ENCODE data around the gene C1orf198. TPM values are rescaled to one million over a fixed set of nuclear protein-coding genes. Genes with fewer than 3 reads are reported as not detected.

The C1orf198 gene
- total RNA-seq, 1 donor from 2014 or later, result 16.3 TPM

DNA sequence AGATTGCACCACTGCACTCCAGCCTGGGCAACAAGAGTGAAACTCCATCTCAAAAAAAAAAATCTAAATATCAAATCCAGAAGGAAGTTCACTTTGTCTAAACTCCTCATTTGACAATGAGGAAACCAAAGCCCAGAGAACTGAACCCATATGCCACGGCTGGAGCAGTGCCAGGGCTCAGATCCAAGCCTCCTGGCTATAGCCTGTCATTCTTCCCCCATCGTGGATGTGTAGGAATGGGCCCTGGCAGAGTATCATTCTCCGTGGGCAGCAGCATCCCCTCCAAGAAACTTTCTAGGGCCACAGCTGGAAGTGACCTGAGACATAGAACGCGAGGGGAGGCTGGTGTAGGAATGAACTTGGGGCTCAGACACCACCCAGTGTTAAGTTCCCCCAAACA lies 73.9 kb downstream of the C1orf198 start:
- DNase-seq (ENCODE audit: low spot score in 2 of 2) (no peak), FAIRE-seq (no peak)

DNA sequence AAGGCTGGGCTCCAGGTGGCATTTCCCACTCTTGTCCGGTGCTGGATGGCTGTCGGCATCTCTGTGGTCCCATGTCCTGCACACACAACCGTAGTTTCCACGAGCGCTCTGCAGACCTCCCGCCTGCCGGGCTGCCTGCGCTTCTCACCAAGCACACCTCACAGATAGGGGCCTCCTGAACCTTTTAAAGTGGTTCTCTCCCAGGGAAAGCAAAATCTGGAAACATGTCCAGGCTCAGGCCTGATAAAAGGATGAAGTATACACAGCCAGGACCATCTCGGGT lies 74.9 kb downstream of the C1orf198 start:
- DNase-seq (ENCODE audit: low spot score in 2 of 2), result no peak
- FAIRE-seq, result no peak

DNA sequence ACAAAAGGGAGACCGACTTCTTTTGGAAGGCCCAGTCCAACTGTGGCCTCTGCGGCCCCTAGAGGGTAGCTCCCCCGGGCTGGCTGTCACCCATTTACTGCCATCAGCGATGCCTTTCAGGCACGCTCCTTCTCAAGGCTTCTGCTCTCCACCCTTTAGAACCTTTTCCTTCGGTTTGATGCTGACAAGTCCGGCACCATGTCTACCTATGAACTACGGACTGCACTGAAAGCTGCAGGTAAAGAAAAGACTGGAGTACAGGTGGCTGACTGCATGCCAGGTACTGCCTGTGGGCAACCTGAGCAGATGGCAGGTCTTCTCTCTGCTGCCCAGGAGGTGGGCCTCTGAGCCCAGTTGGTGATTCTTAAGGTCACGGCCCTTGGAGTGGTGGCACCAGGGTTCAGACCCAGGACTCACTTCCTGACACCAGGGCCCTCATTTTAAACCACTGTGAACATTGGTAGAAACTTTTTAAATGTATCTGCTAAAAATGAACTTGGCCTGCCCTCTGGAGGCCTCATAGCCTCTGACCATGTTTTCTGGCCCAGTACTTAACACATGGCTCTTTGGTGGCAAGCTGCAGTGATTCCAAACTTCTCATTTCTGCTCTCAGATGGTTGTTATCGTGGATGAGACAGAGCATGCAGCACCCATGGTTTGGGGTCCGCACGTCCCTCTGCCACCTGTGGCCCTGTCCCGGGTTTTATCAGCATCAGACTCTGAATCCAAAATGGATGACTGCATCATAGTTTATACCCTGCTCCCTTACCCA lies 75.4 kb downstream of the C1orf198 start:
- no peak for FAIRE-seq
- DNase-seq (ENCODE audit: low spot score in 2 of 2), result no peak

DNA sequence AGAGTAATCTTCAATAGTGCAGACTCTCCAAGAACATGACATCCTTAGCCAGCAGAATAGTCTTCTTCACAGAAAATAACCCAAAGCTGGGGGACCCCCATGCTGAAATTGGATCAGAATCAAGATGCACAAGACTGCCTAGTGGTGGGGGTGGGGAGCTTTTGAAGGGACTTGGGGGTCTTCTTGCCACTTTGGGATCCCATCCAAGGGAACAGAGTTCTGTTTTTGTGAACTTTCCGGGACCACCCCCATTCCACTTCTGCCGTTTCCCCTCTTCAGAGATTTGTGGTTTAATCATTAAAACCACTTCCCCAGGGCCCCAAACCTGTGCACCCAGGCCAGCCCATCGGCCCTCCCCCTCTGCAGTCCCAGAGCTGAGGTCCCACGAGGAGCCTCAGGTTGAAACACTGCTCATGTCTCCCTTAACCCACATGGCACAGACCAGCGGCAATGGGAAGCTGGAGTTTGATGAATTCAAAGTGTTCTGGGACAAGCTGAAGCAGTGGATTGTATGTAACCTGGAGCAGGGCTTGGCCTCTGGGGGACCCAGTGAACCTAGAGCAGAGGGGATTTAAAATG lies 76.2 kb downstream of the C1orf198 start:
- FAIRE-seq (no peak), DNase-seq (ENCODE audit: low spot score in 2 of 2) (no peak)

DNA sequence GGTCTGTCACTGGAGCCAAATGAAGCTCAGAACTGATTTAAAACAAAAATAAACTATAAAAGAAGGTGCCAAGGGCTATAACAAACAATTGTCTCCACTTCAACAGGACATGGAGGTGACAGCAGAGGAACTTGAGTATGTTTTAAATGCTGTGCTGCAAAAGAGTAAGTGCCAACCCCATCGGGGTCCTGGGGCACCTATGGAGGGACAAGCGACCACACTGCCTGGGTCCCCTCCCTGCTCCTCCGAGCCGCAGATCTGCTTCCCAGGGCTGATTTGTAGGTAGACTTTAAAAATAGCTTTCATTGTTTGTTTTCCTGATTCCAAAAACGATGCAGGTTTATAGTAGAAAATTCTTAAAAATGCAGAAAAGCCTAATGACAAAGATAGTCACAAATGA lies 78.3 kb downstream of the C1orf198 start:
- no peak for DNase-seq (ENCODE audit: low spot score in 2 of 2)
- no peak for FAIRE-seq

DNA sequence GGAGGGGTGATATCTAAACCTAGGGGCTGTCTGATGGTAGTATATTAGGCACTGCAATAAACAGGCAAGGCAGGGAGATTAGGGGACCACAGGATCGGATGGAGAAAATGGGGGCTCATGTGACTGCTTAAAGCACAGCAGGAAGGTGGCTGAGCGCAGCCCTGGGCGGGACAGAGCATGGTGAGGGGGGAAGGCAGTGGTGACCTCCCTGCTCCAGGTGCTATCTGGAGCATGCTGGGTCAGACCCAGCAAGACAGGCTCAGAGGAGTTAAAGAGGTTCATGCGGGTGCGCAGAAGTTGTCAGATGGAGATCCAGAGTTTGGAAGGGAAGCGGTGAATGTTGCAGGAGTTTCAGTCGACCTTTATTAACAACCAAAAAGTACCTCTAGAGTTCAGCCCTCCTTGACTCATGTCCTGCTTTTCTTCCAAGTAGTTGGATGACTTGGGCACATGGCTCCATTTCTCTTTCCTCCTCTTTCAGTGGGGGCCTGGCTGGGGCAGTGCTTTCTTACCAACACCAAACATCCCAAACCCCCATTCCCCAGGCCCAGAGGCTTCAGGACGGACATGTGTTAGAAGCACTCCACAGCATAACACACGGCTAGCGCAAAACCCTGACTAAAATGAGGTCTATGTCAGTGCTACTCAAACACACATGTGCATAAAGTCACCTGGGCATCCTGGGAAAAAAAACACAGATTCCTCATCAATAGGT lies 79.6 kb downstream of the C1orf198 start:
- FAIRE-seq (no peak), DNase-seq (ENCODE audit: low spot score in 2 of 2) (no peak)

DNA sequence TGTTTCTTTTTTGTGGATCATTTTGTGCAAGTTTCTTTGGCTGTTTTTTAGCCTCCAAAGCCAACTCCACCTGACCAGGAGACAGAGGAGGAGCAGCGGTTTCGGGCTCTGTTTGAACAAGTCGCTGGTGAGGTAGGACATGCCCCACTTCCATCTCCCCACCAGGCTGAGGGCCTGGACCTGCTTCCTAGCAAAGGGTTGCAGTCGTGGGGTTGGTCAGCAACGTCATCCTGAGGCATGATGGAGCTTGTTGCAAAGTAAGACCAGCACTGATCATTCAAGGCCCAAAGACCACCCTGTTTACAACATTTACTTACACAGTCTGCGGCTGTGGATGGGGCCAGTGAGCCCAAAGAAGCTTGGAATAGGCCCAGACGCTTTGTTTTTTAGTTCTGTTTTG lies 80.8 kb downstream of the C1orf198 start:
- FAIRE-seq (no peak), DNase-seq (ENCODE audit: low spot score in 2 of 2) (no peak)

Small RNA genes within 50 kb of the gene (small RNA-seq; reads per million reads assigned to genes)
- gene RN7SL837P (not detected), gene RNA5SP79 (not detected)

Other genes with a start within 250 kb of the C1orf198 start
- 34.6 TPM for gene COG2, start 226.0 kb downstream of the C1orf198 start, total RNA-seq
- gene AGT, start 154.4 kb downstream of the C1orf198 start, total RNA-seq, result 4.1 TPM
- under 0.01 TPM for gene CAPN9, start 121.1 kb downstream of the C1orf198 start, total RNA-seq
- 64.8 TPM for gene TTC13, start 110.3 kb upstream of the C1orf198 start, total RNA-seq
- 21.2 TPM for gene ARV1, start 110.6 kb upstream of the C1orf198 start, total RNA-seq
- gene FAM89A, start 171.7 kb upstream of the C1orf198 start, total RNA-seq, result 2.9 TPM

Data from frontal cortex (tissue), 4 donors.